T-helper 1 cell treated with Interleukin-12 subunit alpha and Interleukin-12 subunit beta and Interleukin-4 antibody, amounts not matched to agents 30 μg/mL and 1 μg/mL, for 36 hours (primary cell): Measurements from ENCODE around the gene TPSG1.
A peak's percentile ranks its signal among the peaks of the same experiment; 100 is the strongest.
"Not testable (repeated sequence)": the region's sequence is repeated elsewhere in the genome, so short reads cannot be mapped to it uniquely, and the experiment has no call there.

Experiments
- H3K27ac Mint-ChIP-seq: one replicate; pipeline ENCODE4 v1.8.0; 2021; ENCODE audit warnings: mild to moderate bottlenecking, mixed read lengths
- H3K27me3 Mint-ChIP-seq: one replicate; pipeline ENCODE4 v1.8.0; 2021; ENCODE audit warnings: low read depth, mixed read lengths
- H3K36me3 Mint-ChIP-seq: one replicate; pipeline ENCODE4 v1.8.0; 2021; ENCODE audit warnings: low read depth, mixed read lengths
- H3K4me1 Mint-ChIP-seq: one replicate; pipeline ENCODE4 v1.8.0; 2021; ENCODE audit warnings: low read depth, mixed read lengths
- H3K4me3 Mint-ChIP-seq: one replicate; pipeline ENCODE4 v1.8.0; 2021; ENCODE audit warnings: mild to moderate bottlenecking, moderate library complexity, mixed read lengths
- H3K9me3 Mint-ChIP-seq: one replicate; pipeline ENCODE4 v1.8.0; 2021; ENCODE audit warnings: mixed read lengths

Gene TPSG1

GRCh38 chr16:1261131-1261892 is 36.2 kb upstream of the TPSG1 start:
- Mint-ChIP-seq H3K36me3 (no peaks in the 10 kb centered on the region), H3K4me1 (peaks cover 4% of the 10 kb centered on the region), H3K27me3 (peaks cover 20% of the 10 kb centered on the region)

GRCh38 chr16:1260101-1260680 is 35.1 kb upstream of the TPSG1 start:
- Mint-ChIP-seq H3K4me3 (no peak overlapping the region), H3K27me3 (peaks cover 20% of the 10 kb centered on the region), H3K9me3 (peaks cover 10% of the 10 kb centered on the region), H3K27ac (no peak overlapping the region), H3K36me3 (no peaks in the 10 kb centered on the region), H3K4me1 (peaks cover 4% of the 10 kb centered on the region)

More at GRCh38 chr16:1261131-1261892, 36.2 kb upstream of the TPSG1 start:
- Mint-ChIP-seq H3K9me3 (peaks cover 10% of the 10 kb centered on the region), H3K4me3 (no peak overlapping the region), H3K27ac (no peak overlapping the region)

- no peak overlapping the region for H3K27ac Mint-ChIP-seq
- peaks cover 6% of the 10 kb centered on the region for H3K9me3 Mint-ChIP-seq
- H3K4me1 Mint-ChIP-seq = peaks cover 4% of the 10 kb centered on the region
- no peaks in the 10 kb centered on the region for H3K36me3 Mint-ChIP-seq
- no peak overlapping the region for H3K4me3 Mint-ChIP-seq
- peaks cover 20% of the 10 kb centered on the region for H3K27me3 Mint-ChIP-seq
These were observed 34.6 kb upstream of the TPSG1 start for GRCh38 chr16:1259760-1260068.

GRCh38 chr16:1258906-1259759 is 34.1 kb upstream of the TPSG1 start:
- H3K4me3 Mint-ChIP-seq = peak overlapping the region; percentile 55
- peaks cover under 1% of the 10 kb centered on the region for H3K9me3 Mint-ChIP-seq
- H3K27ac Mint-ChIP-seq = no peak overlapping the region

DNA sequence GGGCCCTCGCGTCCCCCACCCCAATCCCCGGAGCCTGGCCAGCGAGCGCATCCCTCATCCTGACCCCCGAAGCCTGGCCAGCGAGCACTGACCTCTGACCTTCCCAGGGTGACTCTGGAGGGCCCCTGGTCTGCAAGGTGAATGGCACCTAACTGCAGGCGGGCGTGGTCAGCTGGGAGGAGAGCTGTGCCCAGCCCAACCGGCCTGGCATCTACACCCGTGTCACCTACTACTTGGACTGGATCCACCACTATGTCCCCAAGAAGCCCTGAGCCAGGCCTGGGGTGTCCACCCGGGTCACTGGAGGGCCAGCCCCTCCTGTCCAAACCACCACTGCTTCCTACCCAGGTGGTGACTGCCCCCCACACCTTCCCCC is 33.1 kb upstream of the TPSG1 start:
- Mint-ChIP-seq H3K27me3 (peaks cover 20% of the 10 kb centered on the region), H3K4me1 (peaks cover 4% of the 10 kb centered on the region), H3K4me3 (no peak overlapping the region), H3K36me3 (no peaks in the 10 kb centered on the region), H3K27ac (no peak overlapping the region), H3K9me3 (no peaks in the 10 kb centered on the region)

More at GRCh38 chr16:1258906-1259759, 34.1 kb upstream of the TPSG1 start:
- Mint-ChIP-seq H3K4me1 (peaks cover 4% of the 10 kb centered on the region), H3K36me3 (no peaks in the 10 kb centered on the region), H3K27me3 (peaks cover 20% of the 10 kb centered on the region)

GRCh38 chr16:1257561-1258224 is 32.6 kb upstream of the TPSG1 start:
- no peaks in the 10 kb centered on the region for H3K36me3 Mint-ChIP-seq
- H3K4me3 Mint-ChIP-seq = no peak overlapping the region
- H3K27me3 Mint-ChIP-seq = peaks cover 20% of the 10 kb centered on the region
- H3K9me3 Mint-ChIP-seq = no peaks in the 10 kb centered on the region
- no peak overlapping the region for H3K27ac Mint-ChIP-seq
- H3K4me1 Mint-ChIP-seq = peaks cover 4% of the 10 kb centered on the region

- peaks cover 15% of the 10 kb centered on the region for H3K27me3 Mint-ChIP-seq
- H3K4me3 Mint-ChIP-seq = no peak overlapping the region
- H3K27ac Mint-ChIP-seq = no peak overlapping the region
- H3K9me3 Mint-ChIP-seq = no peaks in the 10 kb centered on the region
- no peaks in the 10 kb centered on the region for H3K36me3 Mint-ChIP-seq
- peaks cover 4% of the 10 kb centered on the region for H3K4me1 Mint-ChIP-seq
These were observed 31.8 kb upstream of the TPSG1 start for GRCh38 chr16:1256874-1257322.

DNA sequence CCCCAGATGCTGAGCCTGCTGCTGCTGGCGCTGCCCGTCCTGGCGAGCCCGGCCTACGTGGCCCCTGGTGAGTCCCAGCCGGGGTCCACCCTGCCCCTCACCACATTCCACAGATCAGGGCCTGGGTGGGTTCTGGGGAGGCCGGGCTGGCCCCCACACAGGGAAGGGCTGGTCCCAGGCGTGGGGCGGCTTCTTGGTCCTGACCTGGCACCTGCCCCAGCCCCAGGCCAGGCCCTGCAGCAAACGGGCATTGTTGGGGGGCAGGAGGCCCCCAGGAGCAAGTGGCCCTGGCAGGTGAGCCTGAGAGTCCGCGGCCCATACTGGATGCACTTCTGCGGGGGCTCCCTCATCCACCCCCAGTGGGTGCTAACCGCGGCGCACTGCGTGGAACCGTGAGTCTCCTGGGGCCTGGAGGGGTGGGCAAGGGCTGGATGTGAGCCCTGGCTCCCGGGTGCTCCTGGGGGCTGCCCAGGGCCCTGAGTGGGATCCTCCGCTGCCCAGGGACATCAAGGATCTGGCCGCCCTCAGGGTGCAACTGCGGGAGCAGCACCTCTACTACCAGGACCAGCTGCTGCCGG is 31.3 kb upstream of the TPSG1 start:
- not testable (repeated sequence) for H3K36me3 Mint-ChIP-seq

DNA sequence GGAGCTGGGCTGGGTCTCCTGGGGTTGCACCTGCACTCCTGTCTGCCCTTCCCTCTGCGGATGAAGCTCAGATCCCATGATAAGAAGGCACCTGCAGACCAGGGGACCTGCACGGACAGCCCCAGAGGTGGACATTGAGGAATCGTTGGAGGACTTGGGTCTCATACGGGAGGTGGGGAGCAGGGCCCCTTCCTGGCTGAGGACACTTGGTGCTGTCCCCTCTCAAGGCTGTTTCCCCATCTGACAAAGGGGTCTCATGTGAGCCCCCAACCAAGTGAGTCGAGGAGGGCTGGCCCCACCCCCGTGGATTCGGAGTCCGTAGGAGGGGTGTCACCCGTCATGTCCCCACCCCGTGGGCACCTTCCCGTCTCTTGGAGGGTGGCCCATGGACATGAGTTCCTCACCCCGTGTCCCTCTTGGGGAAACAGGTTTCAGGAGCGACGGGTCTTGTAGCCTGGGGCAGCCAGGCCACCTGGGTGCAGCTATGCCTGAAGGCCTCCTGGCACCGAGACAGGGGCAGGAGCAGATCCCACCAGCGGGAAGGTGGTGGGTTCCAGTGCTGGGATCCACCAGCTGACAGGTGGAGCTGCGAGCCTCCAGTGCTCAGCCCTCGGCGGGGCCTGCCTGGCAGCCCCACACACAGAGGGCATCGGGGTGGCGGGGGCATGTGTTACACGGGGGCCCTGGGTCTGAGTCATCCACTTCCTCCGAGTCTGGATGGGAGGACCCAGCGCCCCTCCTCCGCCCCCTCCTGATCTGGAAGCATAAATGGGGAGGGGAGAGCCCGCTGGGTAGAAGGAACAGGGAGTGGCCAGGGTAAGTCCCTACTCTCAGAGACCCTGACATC is 30.4 kb upstream of the TPSG1 start, which contains the start of gene TPSD1:
TSS of gene TPSD1 (plus strand) at position 794 of the 847 bp plus-strand sequence. CDS start 212 bp downstream, outside the sequence.
- not testable (repeated sequence) for H3K9me3 Mint-ChIP-seq, H3K27me3 Mint-ChIP-seq, H3K4me3 Mint-ChIP-seq, H3K4me1 Mint-ChIP-seq, H3K27ac Mint-ChIP-seq, H3K36me3 Mint-ChIP-seq

More for the DNA sequence above, 31.3 kb upstream of the TPSG1 start:
- not testable (repeated sequence) for H3K4me3 Mint-ChIP-seq, H3K27ac Mint-ChIP-seq, H3K9me3 Mint-ChIP-seq, H3K4me1 Mint-ChIP-seq
- H3K27me3 Mint-ChIP-seq = peaks cover 12% of the 10 kb centered on the region

- not testable (repeated sequence) for H3K4me1 Mint-ChIP-seq, H3K27ac Mint-ChIP-seq, H3K27me3 Mint-ChIP-seq, H3K4me3 Mint-ChIP-seq, H3K36me3 Mint-ChIP-seq, H3K9me3 Mint-ChIP-seq
These were observed 29.8 kb upstream of the TPSG1 start for GRCh38 chr16:1254821-1255220.

- not testable (repeated sequence) for H3K27ac Mint-ChIP-seq, H3K27me3 Mint-ChIP-seq, H3K9me3 Mint-ChIP-seq, H3K36me3 Mint-ChIP-seq, H3K4me1 Mint-ChIP-seq, H3K4me3 Mint-ChIP-seq
These were observed 28.8 kb upstream of the TPSG1 start for GRCh38 chr16:1253701-1254364.

- not testable (repeated sequence) for H3K27me3 Mint-ChIP-seq, H3K4me3 Mint-ChIP-seq, H3K9me3 Mint-ChIP-seq, H3K36me3 Mint-ChIP-seq, H3K27ac Mint-ChIP-seq, H3K4me1 Mint-ChIP-seq
These were observed 24.1 kb upstream of the TPSG1 start for GRCh38 chr16:1249031-1249755.
